ENCODE data around the gene PRDX5. TPM values are rescaled to one million over a fixed set of nuclear protein-coding genes. Genes with fewer than 3 reads are reported as not detected.

The PRDX5 gene
- total and polyA plus RNA-seq, 10 of the 15 experiments (the other 5 are each of a cell fraction or from before 2014, with no cell fraction given): 95.7 to 406 (median 240) TPM

- no peak for TF ChIP-seq JUND (IDR thresholded peaks at IDR 0.05; ENCODE audit: low read depth, low read length)
- no peak for TF ChIP-seq STAT3 (IDR thresholded peaks at IDR 0.05; ENCODE audit: low read depth, low read length)
- TF ChIP-seq MYC (IDR thresholded peaks at IDR 0.05; ENCODE audit: insufficient read depth, insufficient read length, insufficient replicate concordance, low read length, severe bottlenecking): peak; percentile 76
- TF ChIP-seq MYB (IDR thresholded peaks at IDR 0.05; ENCODE audit: borderline replicate concordance, low read depth, low read length): no peak
- 0 out of 2 replicates have a peak, but pooled peaks have one; percentile 57 for TF ChIP-seq POLR2A (IDR thresholded peaks at IDR 0.05; ENCODE audit: low read depth, low read length)
- no peak for TF ChIP-seq TAF1 (IDR thresholded peaks at IDR 0.05; ENCODE audit: borderline replicate concordance, low read depth, low read length)
- no peak for TF ChIP-seq KAT2A (conservative IDR thresholded peaks at IDR 0.05; ENCODE audit: control insufficient read depth, low read depth, low read length)
- TF ChIP-seq CHD4 (IDR thresholded peaks at IDR 0.05): no peak
- peak; percentile 46 for TF ChIP-seq USF1 (IDR thresholded peaks at IDR 0.05; ENCODE audit: borderline replicate concordance, extremely low read length, insufficient read depth, low read depth, low read length)
- no peak for TF ChIP-seq ZBTB4 (CRISPR knock-in tag; IDR thresholded peaks at IDR 0.05)
- no peak for TF ChIP-seq SUPT20H (IDR thresholded peaks at IDR 0.05; ENCODE audit: borderline replicate concordance, control insufficient read depth, low read depth, low read length)
- TF ChIP-seq NRF1 (conservative IDR thresholded peaks at IDR 0.05; ENCODE audit: low read depth, low read length): no peak
- no peak for TF ChIP-seq ZZZ3 (IDR thresholded peaks at IDR 0.05; ENCODE audit: control insufficient read depth, insufficient read length, low read depth)
- no peak for TF ChIP-seq SRF (IDR thresholded peaks at IDR 0.05; ENCODE audit: low read depth in 2 of 2, low read length in 2 of 2)
- no peak for TF ChIP-seq IRF5 (IDR thresholded peaks at IDR 0.05; ENCODE audit: borderline replicate concordance)
- TF ChIP-seq ZNF217 (IDR thresholded peaks at IDR 0.05): no peak
- no peak for TF ChIP-seq STAT1 (conservative IDR thresholded peaks at IDR 0.05)
- no peak for TF ChIP-seq CBX3 (IDR thresholded peaks at IDR 0.05; ENCODE audit: borderline replicate concordance, low read depth)
- no peak; the same call in 1 of the 2 replicates for TF ChIP-seq PML (IDR thresholded peaks at IDR 0.05; ENCODE audit: low read length)
- 0 out of 2 replicates have a peak, but pooled peaks have one; percentile 87 for TF ChIP-seq RCOR1 (conservative IDR thresholded peaks at IDR 0.05; ENCODE audit: low read depth, low read length)
- TF ChIP-seq SUZ12 (IDR thresholded peaks at IDR 0.05; ENCODE audit: unreplicated experiment): no peak
- no peak for TF ChIP-seq RELA (IDR thresholded peaks at IDR 0.05; ENCODE audit: borderline replicate concordance, partially characterized antibody)
- TF ChIP-seq IRF4 (IDR thresholded peaks at IDR 0.05; ENCODE audit: low read depth, low read length): no peak
- TF ChIP-seq HDAC2 (IDR thresholded peaks at IDR 0.05): no peak
- no peak for TF ChIP-seq EZH2 (IDR thresholded peaks at IDR 0.05; ENCODE audit: borderline replicate concordance, control insufficient read depth, low read depth, low read length)
- 0 out of 2 replicates have a peak, but pooled peaks have one; percentile 37 for TF ChIP-seq CHD2 (IDR thresholded peaks at IDR 0.05; ENCODE audit: borderline replicate concordance, low read depth, low read length)
- TF ChIP-seq TBL1XR1 (IDR thresholded peaks at IDR 0.05; ENCODE audit: low read depth, low read length): no peak
Observed at GRCh38 chr11:64304316-64305072, 13.4 kb upstream of the PRDX5 start (continued).

Data from GM12878 (cell line).